GM18909 (cell line): ENCODE measurements around the gene PHF1.

ENCODE experiments used
- ATAC-seq: cut with Tn5 transposase; IDR thresholded peaks from one replicate; pipeline ENCODE4 v1.9.1; 2021; ENCODE audit warnings: mild to moderate bottlenecking; ENCODE audit not compliant: unreplicated experiment, poor library complexity

Gene PHF1

DNA sequence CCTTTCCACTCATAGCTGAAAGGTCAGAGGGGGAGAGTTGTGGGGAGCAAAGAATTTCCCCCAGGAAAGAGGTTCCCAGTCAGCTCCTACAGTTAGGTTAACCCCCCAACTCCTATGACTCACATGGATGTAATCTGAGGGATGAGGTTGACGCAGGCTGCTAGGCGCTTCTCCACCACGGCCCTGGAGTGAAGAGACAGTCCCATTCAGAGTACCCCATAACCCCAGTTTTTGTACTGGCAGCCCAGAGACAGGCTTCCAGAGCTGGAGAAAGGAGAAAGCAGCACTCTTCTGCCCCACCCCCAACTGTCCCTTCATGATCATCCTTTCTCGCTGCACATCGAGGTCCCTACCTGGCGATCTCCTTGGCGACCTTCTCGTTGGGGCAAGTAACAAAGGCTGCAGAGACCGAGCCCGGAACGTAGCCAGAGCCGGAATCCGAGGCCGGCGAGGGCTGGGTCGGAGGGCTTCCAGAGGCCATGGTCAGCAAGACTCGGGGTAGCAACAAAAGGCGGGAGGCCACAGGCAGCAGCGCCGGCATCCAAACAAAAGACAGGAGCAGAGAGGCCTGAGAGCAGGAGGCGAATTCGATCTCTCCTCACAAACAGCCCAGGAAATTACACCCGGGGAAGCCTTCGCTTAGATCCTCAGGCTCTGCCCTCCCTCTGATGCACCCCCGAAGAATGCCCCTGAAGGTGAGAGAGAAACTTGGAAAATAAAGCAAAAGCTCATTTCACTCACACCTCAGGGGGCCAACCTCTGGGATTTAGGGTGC, 6.5 kb downstream of the PHF1 start:
- peak; percentile 0 for ATAC-seq

DNA sequence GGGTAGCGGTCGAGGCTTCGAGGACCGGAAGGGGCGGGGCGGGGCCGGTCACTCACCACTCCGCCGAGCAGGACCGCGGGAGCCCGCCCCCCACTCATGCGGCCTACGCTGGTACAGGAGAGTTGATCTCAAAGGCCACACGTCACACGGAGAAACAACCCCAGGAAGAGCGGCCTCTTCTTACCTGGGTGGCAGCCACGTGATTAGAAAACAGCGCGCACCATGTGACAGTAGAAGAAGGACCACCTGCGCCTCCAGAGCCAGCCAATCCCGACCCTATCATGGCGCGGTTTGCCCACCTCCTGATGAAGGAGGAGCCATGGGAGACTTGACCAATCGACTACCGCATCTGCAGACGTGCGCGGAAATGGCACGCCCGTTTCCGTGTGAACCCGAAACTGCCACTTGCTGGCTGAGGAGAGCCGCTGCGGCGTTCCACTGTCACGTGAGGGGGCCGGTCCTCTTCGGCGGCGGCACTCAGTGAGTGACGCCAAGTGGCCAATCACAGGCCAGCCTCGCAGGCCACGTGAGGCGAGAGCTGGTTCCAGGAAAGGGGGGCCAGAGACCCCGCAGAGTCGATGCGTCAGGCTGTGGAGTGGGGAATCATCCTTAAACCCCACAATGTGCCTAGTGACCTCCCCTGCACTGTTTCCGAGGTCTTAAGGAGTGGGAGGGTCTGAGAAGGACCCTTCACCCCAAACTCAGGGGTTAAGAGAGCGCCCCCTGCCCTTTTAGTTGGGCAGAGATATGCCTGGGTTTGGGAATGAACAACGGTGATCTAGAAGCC, 7.3 kb downstream of the PHF1 start, which contains the start of gene CUTA:
TSS of gene CUTA (minus strand) at position 205 of the 787 bp plus-strand sequence. CDS start at position 98, 107 bp downstream.
- ATAC-seq = peak; percentile 88

GRCh38 chr6:33418690-33419291, 8.0 kb downstream of the PHF1 start:
- ATAC-seq = no peak

DNA sequence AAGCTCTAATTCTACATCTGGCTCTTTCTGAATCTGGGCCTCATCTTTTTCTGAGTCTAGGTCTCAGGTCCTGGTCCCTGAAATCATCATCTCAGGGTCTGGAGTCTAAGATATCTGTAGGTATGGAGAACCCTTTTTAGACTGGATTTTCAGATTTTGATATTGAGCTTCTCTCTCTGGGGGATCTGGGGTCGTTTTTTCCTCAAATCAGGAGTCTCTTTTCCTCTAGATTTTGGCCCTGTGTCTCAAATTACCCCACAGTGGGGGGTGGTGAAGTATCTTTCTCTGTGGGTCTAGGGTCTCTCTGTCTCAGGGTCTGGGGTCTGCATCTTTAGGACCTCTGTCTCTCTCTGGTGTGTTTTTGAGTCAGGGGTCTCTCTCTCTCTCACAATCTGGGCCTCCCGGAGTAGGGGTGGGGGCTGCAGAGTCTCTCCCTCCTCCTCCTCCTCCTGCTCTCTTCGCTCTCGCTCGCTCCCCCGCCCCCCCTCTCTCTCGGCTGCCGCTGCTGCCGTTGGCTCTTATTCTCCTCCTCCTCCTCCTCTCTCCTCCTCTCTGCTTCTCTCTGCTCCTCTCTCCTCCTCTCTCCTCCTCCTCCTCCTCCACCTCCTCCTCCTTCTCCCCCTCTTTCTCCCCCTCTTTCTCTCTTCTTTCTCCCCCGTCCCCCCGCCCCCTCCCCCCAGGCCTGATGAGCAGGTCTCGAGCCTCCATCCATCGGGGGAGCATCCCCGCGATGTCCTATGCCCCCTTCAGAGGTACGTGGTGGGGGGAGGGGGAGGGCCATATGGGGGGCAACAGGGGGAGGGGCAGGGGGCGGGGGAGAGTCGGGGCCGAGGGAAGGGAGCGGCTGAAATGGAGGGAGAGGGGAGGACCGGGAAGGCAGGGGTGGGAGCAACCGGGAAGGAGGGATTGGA, 9.0 kb downstream of the PHF1 start, which contains the start of gene SYNGAP1:
TSS of gene SYNGAP1 (plus strand) at position 486 of the 911 bp plus-strand sequence. CDS start at position 686, 200 bp downstream.
- ATAC-seq = no peak

GRCh38 chr6:33420491-33421343, 9.9 kb downstream of the PHF1 start:
- no peak for ATAC-seq

- no peak for ATAC-seq
These were observed 10.5 kb downstream of the PHF1 start for GRCh38 chr6:33421344-33421643.

DNA sequence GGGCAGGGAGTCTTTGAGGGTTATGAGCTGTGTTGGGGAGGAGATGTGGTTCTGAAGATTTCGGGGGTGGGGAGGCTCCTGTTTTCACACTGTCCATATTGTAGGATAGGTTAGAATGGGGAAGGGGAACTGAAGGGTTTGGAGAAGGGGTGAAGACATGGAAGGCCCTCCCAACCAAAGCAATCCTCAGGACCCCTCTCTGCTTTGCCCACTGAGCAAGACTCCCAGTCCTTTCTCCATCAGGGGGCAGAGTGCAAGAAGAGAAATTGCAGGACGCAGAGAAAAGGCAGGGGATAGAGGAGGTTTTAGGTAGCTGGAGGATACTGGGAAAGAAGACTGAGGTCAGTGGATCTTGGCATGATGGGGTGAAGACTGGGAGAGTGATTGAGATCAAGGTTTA, 13.0 kb downstream of the PHF1 start:
- no peak for ATAC-seq

- ATAC-seq = no peak
These were observed 14.2 kb downstream of the PHF1 start for GRCh38 chr6:33424855-33425667.

DNA sequence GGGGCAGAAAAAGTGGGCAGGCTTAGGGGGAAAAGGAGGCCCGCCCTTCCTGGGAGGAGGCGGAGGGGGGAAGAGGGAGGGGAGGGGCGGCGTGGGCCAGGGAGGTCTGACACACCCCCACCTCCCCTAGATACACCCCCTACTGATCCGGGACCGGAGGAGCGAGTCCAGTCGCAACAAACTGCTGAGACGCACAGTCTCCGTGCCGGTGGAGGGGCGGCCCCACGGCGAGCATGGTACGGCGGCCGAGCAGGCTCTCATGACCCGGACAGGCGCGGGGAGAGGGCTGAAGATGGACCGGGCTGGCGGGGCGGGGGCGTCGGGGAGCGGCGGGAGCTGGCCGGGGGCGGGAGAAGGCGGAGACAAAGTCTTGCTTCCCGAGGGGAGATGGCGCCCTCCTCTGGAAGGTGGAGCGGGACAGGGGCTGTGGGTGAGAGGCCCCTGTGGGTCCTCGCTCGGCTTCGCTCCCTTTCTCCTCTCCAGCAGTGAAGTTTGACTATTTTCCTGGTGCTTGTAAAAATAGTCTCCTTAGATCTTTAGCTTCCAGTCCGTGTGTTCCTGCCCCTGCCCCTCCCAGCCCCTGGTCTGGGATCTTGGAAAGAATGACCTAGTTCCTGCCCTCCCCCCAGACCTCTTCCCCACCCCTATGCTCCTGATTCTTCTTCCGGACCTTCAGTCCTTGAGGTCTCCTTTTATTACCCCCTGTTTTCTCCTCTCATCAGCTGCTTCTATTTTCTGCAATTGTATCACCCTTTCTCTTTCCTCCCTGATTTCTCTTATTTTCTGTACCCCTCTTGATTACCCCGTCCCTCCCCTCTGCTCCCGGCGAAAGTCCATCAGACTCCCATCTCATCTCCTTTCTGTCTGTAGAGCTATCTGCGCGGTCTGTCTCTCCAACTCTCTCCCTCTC, 15.1 kb downstream of the PHF1 start:
- peak; percentile 41 for ATAC-seq

DNA sequence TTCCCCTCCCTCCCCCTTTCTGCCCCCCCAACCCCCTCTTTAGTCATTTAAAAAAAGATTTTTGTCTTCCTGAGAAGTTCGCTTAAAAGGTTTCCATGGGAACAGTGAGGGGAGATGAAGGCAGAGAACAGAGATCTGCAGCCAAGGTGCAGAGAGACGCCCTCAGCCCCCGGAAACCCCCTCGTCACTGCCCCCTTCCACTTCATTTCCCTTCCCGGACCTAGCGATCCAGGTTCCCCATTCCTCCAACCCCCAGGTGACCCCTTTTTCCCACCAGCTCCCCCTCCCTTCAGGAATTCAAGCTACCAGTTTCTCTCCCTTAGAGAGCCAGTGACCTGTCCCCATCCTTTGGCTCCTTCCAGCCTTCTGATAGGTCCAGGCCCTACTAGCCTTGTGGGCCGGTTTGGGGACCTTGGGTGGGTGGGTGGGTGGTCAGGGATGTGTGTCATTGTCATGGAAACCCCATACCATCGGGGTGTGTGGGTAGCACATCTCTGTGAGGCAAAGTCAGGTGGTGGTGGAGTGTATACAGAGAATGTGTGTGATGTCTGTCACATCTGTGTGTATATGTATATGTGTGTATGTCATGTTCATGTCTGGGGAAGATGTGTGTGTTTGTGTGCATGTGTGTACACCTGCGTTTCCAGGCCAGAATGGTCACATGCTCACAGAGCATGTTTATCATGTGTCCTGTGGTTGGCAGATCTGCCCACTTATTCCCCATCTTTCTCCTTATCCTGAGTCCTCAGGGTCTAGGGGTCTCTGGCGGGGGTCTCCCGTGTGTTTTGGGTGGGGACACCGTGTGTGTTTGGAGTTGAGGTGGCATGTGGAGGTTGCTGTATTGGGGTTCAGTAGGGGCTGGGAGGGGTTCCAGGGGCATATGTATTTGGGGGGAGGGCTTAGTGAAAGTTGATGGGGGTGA, 16.0 kb downstream of the PHF1 start:
- ATAC-seq = no peak

DNA sequence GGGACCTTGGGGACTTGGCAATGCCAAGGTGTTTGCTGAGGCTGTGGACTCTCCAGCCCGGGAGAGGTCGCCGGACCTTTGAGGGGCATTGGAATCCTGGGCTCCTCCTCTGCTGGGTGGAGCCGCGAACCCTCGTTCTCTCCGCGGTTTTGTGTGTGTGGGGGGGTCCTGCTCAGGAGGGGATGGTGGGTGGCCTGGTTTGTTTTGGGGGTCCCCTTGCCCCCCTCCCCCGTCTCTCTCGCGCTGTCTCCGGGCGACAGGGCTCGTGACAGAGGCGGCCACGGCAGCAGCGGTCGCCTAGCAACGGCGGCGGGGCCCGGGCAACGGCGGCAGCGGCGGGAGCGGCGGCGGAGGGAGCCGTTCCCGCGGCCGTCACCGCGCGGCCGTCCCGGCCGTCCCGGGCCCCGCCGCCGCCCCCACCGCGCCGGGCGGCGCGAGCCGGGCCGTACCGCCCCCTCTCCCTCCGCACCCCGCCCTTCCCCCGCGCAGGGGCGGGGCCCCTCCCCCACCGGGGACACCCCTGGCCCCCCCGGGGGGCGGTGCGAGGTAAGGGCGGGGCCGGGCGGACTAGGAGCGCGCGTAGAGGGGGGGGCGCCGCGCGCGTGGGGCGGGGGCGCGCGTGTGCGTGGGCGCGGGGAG, 16.9 kb downstream of the PHF1 start:
- no peak for ATAC-seq

DNA sequence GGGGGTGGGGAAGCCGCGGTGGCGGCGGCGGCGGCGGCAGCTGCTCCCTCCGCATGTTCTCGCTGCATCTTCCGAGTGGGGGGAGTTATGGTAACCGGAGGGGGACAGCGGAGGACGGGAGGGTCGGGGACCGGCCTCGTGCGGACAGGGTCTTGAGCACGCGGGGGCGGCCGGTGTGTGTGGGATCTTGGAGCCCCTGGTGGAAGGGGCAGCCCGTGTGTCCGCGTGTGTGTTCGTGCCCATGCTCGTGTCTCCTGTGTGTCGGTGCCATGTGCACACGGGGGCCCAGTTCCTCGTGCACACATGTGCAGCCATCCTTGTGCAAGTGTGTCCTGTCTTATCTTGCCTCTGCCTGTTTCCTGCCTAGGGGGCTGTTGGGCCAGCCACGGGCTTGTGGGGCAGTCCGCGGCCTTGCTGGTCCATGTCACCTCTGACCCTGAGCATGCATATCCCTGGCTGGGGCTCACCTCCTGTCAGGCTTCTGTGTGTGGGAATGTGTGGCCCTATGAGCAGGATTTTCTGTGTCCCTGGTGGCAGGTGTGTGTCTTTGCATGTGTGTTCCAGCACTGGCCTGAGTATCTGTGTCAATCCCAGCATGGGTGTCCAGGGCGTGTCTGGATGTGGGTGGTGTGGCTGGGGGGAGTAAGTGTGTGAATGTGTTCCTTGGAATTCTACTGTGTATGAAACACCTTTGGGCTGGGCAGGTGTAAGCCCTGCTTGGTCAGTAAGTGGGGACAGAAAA, 17.6 kb downstream of the PHF1 start:
- ATAC-seq = no peak

GRCh38 chr6:33428966-33429749, 18.3 kb downstream of the PHF1 start:
- no peak for ATAC-seq

GRCh38 chr6:33429750-33430052, 18.9 kb downstream of the PHF1 start:
- ATAC-seq = no peak

GRCh38 chr6:33430334-33430733, 19.5 kb downstream of the PHF1 start:
- no peak for ATAC-seq
